GM21515 (cell line): ENCODE results near the gene ITIH5.
"Not testable (repeated sequence)": the region's sequence is repeated elsewhere in the genome, so short reads cannot be mapped to it uniquely, and the experiment has no call there.

Source experiments
- ATAC-seq: cut with Tn5 transposase; IDR thresholded peaks from one replicate; pipeline ENCODE4 v1.9.1; 2021; ENCODE audit not compliant: unreplicated experiment

The ITIH5 gene

DNA sequence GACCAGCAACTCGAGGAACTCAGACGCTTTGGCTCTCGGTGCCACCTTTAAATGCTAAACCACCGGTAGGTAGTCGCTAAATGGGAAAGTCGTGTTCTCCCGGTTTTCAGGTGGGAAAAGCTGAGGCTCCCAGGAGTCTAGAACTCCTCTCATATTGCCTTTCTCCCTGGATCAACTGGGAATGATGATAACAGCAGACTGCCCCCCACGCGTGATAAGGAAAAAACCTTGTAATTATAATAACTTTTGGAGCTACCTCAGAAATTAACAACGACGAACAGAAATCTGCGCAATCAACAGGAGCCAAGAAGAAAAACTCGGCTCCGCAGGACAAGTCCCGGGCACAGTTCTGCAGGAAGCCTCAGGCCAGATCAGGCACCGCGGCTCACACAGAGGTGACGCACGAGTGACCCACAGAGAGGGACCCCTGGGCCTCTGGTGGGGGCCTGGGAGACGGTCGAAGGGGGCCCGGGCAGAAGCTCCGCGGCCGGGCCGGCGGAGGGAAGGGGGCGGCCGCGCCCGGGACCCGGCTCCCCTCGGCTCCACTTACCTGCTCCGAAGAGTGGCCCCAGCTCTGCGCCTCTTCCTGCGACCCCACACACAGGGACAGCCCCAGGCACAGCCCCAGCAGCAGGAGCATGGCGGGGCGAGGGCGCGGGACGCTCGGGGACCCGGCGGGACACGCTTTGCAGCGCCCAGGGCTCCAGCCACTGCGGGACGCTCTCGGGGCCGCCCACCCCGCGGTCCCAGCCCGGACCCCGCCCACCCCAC lies at the start of gene ITIH5:
TSS of gene ITIH5 (minus strand) at position 714 of the 771 bp plus-strand sequence. CDS start at position 640, 74 bp downstream.
- no peak for ATAC-seq

DNA sequence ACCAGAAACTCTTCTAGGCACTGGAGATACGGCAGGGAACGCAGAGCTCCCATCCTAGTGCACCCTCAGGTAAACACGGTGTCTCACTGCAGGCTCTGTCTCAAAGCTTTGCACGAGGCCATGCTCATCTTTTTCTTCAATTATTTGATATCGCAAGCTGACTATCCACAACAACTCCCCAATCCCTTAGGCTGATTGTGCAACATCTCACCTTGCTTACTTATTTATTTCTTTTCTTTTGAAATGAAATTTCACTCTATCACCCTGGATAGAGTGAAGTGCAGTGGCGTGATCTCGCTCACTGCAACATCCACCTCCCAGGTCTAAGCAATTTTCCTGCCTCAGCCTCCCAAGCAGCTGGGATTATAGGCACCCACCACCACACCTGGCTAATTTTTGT lies 48.7 kb upstream of the ITIH5 start:
- no peak for ATAC-seq

DNA sequence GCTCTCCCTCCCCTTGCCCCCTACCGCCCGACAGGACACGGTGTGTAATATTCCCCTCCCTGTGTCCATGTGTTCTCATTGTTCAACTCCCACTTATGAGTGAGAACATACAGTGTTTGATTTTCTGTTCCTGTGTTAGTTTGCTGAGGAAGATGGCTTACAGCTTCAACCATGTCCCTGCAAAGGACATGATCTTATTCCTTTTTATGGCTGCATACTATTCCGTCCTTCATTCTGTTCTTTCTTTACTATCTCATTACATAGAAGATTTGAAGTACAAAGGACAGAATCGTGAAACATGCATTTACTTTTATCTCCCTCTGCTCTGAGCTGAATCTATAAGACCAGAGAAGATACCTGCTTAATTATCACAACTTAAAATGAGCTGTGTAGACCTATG lies 44.3 kb upstream of the ITIH5 start:
- ATAC-seq = not testable (repeated sequence)

DNA sequence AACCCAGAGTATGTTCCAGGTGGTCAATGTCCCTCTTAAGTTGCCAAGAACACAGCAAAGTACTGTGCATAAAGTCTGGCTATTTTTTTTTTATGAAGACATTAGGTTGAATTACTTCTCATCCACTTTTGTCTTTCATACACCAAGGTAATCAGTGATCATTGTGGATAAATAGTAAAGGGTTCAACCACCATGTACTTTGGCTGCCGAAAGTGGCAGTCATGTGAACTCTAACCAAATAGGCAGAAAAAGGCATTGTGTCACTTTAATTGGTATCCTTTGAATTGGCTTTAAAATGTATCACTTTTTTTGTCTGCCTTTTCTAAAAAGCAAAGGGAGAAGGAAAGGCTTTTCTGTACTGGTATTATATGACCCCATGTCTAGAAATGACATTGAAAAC lies 43.7 kb upstream of the ITIH5 start:
- no peak for ATAC-seq

DNA sequence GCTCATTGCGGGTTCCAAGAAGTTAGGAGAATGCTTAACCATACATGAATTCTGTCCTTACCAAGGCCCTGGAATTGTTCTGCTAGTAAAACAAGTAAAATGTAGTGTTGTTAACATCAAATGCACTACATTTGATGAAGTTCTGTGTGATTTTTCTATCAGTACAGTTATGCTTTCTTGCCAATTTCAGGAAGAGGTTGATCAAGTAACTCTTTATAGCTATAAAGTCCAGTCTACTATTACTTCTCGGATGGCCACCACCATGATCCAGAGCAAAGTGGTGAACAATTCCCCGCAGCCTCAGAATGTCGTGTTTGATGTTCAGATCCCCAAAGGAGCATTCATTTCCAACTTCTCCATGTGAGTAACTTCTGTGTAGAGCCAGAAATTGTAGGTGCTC lies 42.1 kb upstream of the ITIH5 start:
- no peak for ATAC-seq

DNA sequence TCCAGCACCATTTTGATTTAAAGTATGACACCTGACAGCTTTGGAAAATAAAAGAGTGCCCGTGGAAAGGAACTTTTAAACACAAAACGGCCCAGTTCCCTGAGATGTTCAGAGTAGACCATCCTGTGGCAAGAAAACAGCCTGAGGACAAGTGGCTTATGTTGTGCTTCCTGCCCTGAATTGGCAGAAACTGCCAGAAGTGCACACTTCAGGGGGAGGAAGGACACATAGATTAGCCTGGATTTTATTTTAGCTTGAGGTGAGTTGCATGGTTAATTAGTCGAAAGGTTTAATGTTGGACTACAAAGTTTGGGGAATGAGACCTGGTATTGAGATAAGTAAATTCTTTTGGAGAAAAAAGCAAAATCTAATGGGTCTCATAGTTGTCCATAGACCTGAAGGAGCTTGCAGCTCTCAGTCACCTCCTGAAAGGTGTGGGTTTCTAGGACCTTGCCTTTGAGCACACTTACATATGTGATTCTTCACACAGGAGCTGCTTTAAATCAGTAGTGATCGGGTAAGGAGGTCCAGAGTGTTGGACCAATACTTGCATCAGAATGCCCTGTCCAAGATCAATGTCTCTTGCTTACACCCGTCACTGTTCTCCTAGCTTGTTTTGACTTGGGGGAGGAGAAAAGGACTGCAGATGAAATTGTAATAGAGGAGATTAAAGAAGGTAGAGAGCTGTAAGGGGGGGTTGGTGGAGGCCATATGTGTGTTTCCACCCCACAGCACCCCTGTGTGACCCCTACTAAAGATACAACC lies 41.3 kb upstream of the ITIH5 start:
- ATAC-seq = no peak

DNA sequence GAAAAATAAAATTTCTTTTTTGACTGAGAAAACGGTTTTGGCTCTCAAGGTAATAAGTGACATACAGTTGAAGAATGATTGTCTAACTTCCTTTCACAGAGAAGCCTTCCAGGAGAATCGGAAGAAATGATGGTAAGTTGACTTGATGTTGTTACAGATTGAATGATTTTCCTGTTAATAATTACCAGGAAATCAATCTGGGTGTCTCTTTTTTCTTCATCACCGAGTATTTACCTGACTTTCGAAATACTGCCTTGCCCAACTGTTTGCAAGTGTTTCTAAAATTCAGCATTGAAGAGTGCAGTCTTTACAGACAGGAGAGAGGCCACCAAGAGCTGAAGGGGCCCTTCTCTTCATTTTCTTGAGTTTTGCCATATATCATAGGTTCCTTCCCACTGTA lies 40.3 kb upstream of the ITIH5 start:
- ATAC-seq = no peak

DNA sequence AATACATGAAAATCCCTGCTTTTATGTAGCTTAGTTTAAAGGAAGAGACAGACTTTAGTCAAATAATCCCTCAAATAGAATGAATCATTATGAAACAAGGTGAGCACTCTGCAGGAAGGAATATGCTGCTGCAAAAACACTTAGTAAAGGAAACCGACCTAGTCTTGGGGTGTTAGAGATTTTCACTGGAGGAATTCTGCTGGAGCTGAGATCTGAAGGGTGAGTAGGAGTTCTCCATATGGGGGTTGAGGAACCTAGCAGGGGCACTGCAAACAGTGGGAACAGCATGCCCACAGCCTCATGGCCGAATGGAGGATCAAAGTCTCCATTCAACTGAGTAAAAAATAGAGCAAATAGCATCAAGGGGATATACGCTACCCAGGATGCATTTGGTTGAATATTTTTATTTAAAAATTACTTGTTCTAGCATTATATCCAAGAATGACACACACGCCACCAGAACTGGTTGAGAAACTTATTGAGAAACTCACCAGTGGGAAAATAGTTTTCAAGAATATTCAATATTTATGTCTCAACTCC lies 39.8 kb upstream of the ITIH5 start:
- no peak for ATAC-seq

DNA sequence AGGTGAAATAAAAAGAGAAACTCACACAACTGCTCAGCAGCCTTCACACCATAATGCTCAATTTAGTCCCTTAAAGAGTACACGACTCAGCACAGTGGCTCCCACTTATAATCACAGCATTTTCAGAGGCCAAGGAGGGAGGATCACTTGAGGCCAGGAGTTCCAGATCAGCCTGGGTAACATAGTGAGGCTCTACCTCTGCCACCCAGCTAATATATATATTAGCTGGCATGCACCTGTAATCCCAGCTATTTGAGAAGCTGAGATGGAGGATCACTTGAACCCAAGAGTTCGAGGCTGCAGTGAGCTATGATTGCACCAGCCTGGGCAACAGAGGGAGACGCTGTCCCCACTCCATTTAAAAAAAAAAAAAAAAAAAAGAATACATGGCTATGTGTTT lies 38.6 kb upstream of the ITIH5 start:
- ATAC-seq = no peak

DNA sequence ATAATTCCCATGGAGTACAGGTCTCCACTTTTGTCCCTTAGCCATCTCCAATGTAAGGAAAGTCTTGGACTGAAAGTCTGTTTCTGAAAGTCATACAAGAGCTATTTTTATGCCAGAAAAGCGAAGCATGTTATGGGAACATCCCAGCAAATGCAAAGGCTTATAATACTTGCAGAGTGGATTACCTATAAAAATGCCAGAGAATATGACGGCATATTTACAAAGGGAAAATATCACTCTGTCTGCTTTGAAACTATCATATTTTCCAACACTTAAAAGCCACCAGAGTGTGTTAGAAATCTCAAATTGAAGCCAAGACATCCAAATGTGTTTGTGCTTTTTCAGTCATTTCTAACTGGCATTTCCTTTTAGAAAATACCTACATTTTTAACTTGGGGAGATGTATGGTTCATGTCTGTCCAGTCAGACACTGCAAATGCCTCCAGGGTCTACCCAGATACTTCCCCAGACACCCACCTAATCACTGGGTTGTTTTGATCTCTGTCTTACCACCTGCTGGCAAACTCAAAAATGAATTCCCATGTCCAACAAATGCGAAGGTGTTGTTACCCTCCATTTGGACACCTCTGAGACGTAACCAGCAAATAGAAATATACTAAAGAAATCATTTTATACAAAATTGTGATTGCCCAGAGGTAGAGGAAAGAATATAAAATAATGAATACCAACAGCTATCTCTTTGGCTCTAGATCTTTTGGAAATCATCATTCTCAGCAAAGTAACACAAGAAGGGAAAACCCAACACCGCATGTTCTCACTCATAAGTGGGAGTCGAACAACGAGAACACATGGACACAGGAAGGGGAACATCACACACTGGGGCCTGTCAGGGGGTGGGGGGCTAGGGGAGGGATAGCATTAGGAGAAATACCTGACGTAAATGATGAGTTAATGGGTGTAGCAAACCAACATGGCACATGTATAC lies 37.6 kb upstream of the ITIH5 start:
- no peak for ATAC-seq

DNA sequence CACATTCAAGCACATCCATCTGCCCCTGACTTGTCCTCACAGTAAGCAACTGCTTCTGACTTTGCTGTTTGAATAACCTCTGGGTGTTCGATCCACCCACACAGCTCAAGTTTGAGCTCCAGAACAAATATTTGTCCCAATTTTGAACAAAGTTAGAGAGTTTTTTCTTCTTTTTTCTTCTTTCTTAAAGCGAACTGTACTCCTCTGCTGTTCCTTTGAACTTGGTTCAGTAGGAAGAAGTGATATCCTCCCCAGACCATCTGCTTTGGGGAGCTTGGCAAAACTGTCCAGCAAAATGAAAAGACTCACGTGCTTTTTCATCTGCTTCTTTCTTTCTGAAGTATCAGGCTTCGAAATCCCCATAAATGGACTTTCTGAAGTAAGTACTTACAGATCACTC lies 36.4 kb upstream of the ITIH5 start, which contains the start of gene ITIH2:
TSS of gene ITIH2 (plus strand) at position 177 of the 400 bp plus-strand sequence. CDS start at position 296, 119 bp downstream.
- ATAC-seq = no peak

DNA sequence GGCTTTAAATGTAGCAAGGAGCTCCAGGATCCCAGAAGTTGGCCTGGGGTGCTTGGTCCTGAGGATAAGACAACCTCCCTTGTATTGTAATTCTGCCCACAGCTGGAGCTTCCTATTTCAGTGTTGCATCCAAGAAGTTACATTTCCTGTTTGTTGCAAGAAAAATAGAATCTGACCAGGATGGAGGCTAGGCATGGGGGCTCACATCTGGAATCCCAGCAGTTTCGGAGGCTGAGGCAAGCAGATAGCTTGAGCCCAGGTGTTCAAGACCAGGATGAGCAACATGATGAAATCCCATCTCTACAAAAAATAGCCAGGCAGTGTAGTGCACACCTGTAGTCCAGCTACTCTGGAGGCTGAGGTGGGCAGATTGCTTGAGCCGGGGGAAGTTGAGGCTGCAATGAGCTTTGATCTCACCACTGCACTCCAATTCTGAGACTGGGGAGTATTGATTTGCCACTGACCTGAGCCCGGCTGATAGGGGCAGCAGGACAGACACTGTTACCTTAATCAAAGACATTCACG lies 35.6 kb upstream of the ITIH5 start:
- ATAC-seq = no peak

DNA sequence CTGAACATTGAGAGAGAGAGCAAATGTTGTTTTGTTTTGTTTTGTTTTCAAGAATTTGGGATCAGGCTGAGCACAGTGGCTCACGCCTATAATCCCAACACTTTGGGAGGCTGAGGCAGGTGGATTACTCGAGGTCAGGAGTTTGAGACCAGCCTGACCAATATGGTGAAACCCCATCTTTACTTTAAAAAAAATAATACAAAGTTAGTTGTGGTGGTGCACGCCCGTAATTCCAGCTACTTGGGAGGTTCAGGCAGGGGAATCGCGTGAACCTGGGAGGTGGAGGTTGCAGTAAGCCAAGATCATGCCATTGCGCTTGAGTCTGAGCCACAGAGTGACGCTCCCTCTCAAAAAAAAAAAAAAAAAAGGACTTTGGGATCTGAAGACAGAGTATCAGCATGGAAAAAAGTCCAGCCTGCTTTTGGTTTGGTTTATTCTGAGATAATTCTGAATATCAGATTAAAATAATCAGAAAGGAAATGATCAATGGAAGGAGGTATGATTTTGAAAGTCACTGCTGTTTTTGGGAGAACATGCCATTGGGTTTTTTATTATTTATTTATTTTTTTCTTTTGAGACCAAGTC lies 34.5 kb upstream of the ITIH5 start:
- ATAC-seq = no peak

DNA sequence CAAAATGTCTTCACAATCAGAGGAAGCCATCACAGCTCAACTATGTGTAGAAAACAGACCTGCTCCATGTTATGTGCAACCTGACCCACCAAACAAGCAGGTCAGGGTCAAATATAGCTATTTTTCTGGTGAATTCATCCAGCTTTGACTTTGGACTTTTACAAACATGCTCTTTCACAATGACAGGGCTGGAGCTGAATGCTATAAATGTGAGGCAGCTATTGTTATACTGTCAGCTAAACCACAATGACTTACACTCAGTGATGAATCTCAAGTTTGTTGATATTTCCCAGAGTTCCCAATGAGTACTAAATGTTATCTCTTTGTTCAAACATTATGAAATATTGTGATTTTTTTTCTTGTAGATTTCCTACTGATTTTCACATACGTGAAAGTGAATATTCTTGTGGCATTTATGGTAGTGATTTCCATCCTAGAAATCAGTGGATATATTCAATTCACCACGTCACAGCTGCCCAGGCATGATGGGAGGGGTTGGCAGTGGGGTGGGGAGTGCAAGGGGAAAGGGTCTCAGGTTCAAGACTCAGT lies 33.9 kb upstream of the ITIH5 start:
- no peak for ATAC-seq

DNA sequence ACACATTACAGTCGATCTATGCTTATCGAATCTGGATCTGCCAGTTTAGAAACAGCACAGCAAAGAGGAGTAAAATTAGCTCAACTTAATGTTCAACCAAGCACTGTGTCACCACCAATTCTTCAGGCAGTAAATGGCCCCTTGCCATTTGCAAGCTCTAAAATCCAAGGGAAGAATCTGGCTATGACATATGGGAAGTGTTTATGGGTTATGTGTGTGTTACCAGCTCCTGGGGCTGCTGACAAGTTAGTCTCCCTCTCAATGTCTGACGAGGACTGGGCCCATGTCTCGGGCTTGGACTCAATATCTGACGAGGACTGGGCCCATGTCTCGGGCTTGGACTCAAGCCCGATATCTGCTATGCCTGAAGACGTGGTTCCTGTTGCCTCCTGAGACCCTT lies 30.7 kb upstream of the ITIH5 start:
- no peak for ATAC-seq

DNA sequence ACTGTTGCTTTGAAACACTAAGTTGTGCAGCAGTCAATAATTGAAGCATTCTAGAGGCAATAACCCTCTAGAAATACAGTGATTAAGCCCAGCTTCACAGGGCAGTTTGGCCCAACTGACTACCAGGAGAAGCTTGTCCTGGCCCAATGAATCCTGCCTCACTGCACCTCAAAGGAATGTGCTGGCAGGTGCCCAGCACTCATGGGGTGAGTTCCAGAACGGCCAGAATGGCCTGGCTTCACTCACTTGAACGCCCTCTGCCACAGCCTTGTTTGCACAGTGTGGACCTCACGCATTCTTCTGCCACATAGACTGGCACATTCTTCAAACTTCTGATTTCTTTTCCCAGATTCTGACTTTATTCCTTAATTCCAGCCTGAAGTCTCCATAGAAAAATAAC lies 29.8 kb upstream of the ITIH5 start:
- ATAC-seq = no peak

DNA sequence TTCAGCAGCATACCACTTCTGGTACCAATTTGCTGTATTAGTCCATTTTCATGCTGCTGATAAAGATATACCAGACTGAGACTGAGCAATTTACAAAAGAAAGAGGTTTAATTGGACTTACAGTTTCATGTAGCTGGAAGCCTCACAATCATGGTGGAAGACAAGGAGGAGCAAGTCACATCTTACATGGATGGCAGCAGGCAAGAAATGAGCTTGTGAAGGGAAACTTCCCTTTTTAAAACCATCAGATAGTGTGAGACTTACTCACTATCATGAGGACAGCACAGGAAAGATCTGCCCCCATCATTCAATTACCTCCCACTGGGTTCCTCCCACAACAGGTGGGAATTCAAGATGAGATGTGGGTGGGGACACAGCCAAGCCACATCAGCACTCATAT lies 26.4 kb upstream of the ITIH5 start:
- ATAC-seq = not testable (repeated sequence)

DNA sequence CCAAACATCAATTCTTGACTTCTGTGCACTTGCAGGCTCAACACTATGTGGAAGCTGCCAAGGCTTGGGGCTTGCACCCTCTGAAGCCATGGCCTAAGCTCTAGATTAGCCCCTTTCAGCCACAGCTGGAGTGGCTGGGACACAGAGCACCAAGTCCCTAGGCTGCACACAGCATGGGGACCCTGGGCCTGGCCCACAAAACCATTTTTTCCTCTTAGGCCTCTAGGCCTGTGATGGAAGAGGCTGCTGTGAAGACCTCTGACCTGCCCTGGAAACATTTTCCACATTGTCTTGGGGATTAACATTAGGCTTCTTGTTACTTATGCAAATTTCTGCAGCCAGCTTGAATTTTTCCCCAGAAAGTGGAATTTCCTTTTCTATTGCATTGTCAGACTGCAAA lies 25.6 kb upstream of the ITIH5 start:
- not testable (repeated sequence) for ATAC-seq

DNA sequence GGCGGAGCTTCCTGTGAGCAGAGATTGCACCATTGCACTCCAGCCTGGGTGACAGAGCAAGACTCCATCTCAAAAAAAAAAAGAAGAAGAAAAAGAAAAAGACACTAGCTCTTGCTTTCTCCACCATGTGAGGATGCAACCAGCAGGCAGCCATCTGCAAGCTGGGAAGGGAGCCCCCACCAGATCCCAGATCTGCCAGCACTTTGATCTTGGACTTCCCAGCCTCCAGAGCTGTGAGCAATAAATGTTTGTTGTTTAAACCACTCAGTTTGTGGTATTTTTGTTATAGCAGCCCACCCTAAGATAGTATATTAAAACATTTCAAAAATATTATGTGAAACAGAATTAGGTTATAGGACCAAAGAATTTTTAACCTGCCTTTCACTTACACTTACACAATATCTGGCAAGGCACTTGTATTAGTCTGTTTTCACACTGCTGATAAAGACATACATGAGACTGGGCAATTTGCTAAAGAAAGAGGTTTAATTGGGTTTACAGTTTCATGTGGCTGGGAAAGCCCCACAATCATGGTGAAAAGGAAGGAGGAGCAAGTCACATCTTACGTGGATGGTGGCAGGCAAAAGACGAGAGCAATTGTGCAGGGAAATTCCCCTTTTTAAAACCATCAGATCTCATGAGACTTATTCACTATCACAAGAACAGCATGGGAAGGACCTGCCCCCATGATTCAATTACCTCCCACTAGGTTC lies 24.3 kb upstream of the ITIH5 start:
- ATAC-seq = not testable (repeated sequence)
